GM18526 (cell line): ENCODE measurements around the gene SPN.

Source experiments
- POLR2A ChIP-seq: IDR thresholded peaks from 3 replicates; pipeline ENCODE4 v1.6.1; 2011; ENCODE audit not compliant: insufficient read length; ENCODE audit errors: extremely low read depth

Gene SPN

GRCh38 chr16:29708917-29709600 lies 46.0 kb downstream of the SPN start:
- TF ChIP-seq POLR2A: no peak

GRCh38 chr16:29710227-29711219 lies 47.5 kb downstream of the SPN start:
- no peak for TF ChIP-seq POLR2A

- TF ChIP-seq POLR2A: no peak
Measured at GRCh38 chr16:29712809-29713208, 49.8 kb downstream of the SPN start.

- no peak for TF ChIP-seq POLR2A
Measured at GRCh38 chr16:29714396-29714795, 51.3 kb downstream of the SPN start.

- TF ChIP-seq POLR2A: no peak
Measured at GRCh38 chr16:29714972-29715371, 51.9 kb downstream of the SPN start.

GRCh38 chr16:29717113-29717512 lies 54.1 kb downstream of the SPN start:
- TF ChIP-seq POLR2A: no peak

GRCh38 chr16:29719063-29719462 lies 56.0 kb downstream of the SPN start:
- no peak for TF ChIP-seq POLR2A
